HG02943 (cell line): ENCODE results near the gene ASB1.

ENCODE experiments used
- ATAC-seq: cut with Tn5 transposase; IDR thresholded peaks from one replicate; pipeline ENCODE4 v1.9.1; 2021; ENCODE audit warnings: mild to moderate bottlenecking, low read depth, moderate library complexity; ENCODE audit not compliant: unreplicated experiment

The ASB1 gene

GRCh38 chr2:238422285-238422684 is 4.4 kb upstream of the ASB1 start:
- ATAC-seq, result no peak

GRCh38 chr2:238422940-238423339 is 3.8 kb upstream of the ASB1 start:
- no peak for ATAC-seq

DNA sequence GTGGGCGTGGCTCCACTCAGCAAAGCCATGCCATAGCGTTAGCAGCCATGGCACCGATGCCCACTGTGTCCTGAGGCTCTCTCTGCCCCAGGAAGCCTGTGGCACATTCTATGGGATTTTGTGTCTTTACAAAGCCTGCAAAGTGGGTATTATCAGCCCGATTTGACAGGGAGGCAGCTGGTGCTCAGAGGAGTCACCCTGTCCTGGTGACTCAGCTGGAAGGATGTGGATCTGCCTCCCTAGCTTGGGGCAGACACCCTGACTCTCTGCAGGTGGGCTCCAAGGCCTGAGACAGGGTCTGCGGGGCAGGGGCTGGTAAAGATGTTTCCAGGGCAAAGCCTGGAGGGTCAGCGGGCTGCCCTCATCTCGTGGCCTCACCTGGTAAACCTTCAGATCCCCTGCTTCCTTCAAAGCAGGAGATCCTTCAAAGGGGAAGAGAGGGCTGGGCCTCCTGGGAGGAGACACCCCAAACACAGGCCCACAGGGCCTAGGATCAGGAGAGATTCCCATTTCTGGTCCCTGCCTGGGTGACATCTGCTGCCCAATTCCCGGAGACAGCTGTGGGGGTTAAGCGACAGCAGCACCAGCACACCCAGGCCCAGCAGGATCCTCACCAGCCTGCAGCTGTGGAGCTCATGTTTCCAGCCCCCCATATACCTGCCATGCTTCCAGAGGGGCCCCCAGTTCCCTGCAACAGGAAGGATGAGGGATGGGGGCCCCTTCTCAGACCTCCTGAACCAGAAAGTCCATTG is 3.0 kb upstream of the ASB1 start:
- no peak for ATAC-seq

- ATAC-seq, result no peak
Measured at GRCh38 chr2:238424313-238424700, 2.4 kb upstream of the ASB1 start.

DNA sequence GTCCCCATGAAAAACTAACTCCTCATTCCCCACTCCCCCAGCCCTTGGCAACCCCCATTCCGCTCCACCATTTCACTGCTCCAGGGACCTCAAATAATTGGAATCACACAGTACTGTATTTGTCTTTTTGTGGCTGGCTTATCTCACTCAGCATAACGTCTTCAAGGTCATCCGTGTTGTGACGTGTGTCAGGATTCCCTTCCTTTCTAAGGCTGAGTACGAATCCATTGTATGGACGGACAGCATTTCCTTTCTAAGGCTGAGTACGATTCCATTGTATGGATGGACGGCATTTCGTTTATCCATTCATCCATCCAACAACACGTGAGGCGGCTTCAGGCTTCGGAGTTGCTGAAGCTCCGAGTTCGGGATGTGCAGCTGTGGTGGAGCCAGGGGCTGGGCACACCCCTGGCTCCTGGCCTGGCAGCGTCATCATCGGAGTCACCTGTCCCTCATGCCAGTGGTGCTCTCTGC is 1.2 kb upstream of the ASB1 start:
- ATAC-seq, result no peak

- ATAC-seq, result peak; percentile 3
Measured at GRCh38 chr2:238425979-238426567, 654 bp upstream of the ASB1 start.

- ATAC-seq, result peak; percentile 16
Measured at GRCh38 chr2:238427435-238428162, 872 bp downstream of the ASB1 start.

- ATAC-seq, result no peak
Measured at GRCh38 chr2:238428866-238429265, 2.1 kb downstream of the ASB1 start.

DNA sequence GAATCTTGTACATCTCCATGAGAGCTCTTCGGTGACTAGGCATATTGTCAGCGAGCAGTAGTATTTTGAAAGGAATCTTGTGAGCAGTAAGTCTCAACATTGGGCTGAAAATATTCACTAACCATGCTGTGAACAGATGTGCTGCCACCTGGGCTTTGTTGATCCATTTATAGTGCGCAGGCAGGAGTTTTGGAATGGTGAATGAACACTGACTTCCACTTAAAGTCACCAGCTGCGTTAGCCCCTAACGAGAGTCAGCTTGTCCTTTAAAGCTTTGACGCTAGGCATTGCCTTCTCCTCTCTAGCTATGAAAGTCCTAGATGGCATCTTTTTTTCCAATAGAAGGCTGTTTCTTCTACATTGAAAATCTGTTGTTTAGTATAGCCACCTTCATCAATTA is 4.1 kb downstream of the ASB1 start:
- ATAC-seq, result no peak

GRCh38 chr2:238431456-238431855 is 4.7 kb downstream of the ASB1 start:
- no peak for ATAC-seq

DNA sequence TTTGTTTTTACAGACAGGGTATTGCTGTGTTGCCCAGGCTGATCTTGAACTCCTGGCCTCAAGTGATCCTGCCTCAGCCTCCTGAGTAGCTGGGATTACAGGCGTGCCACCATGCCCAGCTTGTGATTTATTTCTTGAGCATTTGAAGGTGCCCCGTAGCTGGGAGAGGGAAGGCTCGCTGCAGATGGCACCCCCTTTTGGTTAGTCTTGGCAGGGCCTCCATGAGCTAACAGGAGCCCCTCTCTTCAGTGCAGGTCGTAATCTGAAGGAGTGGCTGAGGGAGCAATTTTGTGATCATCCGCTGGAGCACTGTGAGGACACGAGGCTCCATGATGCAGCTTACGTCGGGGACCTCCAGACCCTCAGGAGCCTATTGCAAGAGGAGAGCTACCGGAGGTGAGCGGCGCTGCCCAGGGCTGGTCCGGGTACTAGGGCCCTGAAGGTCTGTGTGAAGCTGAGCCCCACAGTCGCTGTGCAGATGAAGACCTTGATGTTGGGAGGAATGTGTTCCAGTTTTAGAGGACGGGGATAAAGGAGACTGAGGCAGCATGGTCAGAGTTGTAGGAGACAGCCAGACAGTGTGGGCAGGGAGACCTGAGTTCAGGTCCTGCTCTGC is 6.7 kb downstream of the ASB1 start:
- ATAC-seq, result no peak

DNA sequence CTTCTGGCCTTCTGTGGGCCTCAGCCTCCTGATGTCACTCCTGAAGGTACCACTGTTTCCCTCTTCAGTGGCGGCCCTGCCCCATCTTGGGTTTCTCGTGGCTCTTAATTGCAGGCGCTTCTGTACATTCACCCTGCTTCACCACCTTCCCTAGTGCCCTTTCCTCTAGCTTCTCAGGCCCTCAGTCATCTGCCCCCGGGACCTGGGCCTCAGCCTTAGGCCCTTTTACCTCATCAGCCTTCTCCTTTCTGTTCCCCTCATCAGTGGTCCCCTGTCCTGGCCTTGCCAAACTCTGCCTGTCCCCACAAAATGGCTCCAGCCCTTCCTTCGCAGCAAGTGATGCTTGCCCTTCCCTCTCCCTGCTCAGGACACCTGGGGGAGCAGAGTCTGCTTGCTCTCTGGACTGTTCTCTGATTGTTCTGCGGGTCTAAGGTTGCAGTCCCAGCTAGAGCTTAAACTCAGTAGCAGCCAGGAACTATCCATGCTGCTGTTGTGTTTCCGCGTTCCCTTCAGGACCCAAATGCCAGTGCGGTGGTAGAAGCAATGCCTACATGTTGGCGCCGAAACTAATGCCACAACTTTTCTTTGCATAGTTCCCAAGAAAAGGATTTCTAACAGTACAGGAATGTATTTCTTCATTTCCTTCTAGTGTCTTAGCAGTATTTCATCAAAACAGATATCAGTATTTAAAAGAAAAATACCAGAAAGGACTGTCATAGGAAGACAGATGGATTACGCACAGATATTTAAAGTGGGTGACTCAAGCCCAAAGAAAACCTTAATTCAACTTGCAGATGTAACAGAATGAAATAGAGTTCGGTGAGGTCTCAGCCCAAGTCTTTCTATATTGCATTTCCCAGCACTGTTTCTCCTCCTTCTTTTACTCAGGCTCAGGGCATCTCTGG is 7.5 kb downstream of the ASB1 start:
- ATAC-seq, result no peak

- ATAC-seq, result no peak
Measured at GRCh38 chr2:238434846-238435751, 8.4 kb downstream of the ASB1 start.

DNA sequence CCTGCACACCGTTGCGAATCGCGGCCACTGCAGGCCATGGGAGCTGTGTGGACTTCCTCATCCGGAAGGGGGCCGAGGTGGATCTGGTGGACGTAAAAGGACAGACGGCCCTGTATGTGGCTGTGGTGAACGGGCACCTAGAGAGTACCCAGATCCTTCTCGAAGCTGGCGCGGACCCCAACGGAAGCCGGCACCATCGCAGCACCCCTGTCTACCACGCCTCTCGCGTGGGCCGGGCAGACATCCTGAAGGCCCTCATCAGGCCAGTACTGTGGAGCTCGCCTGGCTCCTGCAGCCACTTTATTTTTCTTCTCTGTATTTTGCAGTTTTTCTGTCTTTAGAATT is 9.0 kb downstream of the ASB1 start:
- no peak for ATAC-seq

DNA sequence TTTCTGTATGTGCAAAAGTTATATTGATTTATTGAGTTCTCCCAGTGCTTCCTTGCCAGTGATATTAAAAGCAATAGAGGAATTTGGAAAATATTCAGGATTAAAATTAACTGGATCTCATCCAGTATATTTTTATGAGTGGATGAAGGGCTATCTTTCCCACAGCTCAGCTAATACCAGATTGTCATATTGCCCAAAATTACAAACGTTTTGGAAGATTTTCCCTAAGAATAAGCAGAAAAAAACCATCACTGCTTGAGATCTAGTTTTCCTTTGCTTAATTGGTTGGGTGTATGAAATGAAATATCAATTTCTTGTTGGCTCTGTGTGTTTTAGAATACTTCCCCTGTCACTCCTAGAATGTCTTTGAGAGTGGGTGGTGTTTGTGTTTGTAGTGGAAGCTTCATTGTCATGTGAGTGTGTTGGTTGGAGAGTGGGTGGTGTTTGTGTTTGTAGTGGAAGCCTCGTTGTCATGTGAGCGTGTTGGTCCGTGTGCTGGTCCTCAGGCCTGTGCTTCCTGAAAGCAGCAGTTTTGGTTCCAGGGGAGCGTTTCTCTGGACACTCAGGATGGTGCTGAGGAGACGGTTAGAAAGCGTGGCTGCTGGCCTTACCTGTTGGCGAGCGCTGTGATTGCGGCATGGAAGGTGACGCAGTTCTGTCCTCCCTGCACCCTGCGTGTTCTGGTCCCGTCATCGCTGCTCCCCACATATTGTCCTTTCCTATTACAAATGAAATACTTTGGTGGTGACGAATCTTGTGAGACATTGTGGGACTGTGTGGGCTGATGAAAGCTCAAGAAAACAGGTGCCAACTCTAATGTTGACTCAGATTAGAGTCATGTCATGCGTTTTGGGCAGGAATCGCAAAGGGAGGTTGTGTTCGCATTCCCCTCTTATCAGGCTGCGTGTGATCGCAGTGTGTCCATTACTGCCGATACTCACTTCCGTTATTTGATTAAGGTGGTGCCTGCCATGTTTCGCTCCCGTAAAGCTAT is 12.4 kb downstream of the ASB1 start:
- no peak for ATAC-seq

DNA sequence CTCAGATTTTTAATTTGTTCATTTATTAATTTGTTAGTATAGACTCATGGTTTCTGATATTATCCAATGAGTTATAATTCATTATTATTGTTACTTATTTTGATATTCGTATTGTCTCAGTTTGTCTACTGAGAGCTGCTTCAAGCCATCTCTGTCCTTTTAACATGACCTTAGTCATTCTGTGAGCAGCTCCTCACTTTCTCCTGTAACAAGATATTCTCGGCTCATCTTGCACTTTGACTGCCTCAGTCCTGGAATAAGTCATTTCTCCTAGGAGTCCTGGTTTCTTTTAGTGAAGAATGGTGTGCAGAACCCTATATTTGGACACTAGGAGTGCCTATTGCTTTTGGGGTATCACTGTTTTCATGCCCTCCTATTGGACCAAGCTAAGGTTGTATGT is 13.2 kb downstream of the ASB1 start:
- no peak for ATAC-seq

- no peak for ATAC-seq
Measured at GRCh38 chr2:238440331-238440730, 13.6 kb downstream of the ASB1 start.

GRCh38 chr2:238440767-238441166 is 14.0 kb downstream of the ASB1 start:
- no peak for ATAC-seq
